ENCODE measurements around the gene HNRNPDL.

Gene HNRNPDL

DNA sequence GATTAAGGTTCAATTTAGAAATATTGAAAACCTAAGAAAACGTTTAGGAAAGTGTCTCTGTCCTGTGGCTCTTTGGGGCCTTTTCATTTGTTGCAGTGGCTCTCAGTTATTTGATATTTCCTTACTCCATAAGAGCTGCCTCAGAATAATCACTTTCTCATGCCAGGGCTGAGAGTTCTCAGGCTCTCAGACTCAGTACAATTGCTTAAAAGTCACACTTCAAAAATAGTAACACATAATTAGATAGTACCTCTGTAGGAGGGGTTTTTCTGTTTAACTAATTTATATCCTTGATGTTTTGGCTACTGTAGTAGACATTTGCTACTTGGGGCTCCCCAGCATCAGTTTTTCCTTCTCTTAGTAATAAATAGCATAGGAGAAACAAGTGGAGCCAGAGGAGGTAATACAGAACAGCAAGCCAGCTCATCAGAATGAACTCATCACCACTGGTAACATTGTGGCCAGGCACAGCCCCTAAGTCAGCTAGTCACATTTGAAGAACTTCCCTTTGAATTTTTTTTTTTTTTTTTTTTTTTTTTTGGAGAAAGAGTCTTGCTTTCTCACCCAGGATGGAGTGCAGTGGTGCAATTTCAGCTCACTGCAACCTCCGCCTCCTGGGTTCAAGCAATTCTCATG, 48.5 kb downstream of the HNRNPDL start:
- DNase-seq: no peak

DNA sequence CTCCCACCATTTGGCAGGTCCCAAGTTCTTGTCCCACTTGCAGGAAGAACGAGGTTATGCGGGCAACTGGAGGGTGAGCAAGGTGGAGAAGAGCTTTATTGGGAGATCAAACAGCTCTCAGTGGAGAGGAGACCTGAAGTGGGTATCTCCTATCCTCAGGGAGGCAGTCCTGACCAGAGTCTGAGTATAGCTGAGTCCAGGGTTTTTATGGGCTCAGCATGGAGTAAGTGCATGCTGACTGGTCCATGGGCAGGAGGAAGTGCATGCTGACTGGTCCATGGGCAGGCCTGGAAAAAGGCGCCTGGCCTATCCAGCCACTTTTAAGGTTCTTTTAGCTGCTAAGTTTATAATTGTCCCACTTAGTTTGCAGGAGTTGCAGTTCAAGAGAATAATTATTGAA, 49.0 kb downstream of the HNRNPDL start:
- DNase-seq: no peak

DNA sequence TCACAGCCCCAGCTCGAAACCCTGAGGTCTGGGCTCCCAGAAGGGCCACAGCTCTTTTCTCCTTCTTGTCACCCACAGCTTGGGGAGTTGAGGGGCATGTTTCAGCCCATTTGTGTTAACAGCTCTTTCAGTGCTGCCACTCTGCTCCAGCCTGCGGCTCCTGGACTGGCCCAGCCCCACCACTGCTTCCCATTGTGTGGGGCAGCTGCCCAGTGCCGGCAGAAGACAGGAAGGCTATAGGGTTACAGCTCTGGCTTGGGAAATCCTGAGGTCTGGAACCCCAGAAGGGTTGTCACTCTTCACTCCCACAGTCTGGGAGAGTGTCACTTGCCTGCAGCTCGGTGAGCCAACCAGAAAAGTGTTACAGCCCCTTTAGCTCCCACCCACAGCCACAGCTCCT, 49.4 kb downstream of the HNRNPDL start:
- DNase-seq: no peak

DNA sequence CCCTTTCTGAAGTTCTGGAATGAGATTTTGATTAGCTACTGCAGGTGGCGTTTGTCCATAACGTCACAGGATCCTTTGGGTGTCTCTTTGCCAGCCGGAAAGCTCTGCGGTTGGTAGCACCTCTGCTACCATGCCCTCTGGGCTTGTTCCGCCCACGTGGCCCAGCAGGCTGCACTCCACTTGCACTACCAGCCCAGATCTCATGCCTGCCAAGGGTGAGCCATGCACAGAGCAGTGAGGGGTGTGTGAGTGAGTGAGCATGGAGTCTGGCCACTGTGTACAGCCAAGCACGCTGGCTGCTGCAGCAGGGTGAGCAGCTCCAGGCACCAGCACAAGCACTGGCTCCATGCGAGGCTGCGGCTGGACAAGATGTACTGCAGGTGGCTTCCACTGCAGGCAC, 49.9 kb downstream of the HNRNPDL start:
- no peak for DNase-seq

DNA sequence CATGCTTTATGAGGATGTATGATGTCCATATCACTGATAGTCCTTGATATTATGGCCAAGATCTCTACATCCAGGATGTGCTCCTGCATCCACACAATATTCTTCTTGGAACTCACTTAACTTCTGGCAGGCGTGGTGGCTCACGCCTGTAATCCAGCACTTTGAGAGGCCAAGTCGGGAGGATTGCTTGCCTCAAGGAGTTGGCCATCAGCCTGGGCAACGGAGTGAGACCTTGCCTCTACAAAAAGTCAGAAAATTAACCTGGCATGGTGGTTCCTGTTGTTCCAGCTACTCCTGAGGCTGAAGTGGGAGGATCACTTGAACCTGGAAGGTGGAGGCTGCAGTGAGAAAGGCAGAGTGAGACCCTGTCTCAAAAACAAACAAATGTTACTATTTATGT, 54.2 kb downstream of the HNRNPDL start:
- no peak for DNase-seq

DNA sequence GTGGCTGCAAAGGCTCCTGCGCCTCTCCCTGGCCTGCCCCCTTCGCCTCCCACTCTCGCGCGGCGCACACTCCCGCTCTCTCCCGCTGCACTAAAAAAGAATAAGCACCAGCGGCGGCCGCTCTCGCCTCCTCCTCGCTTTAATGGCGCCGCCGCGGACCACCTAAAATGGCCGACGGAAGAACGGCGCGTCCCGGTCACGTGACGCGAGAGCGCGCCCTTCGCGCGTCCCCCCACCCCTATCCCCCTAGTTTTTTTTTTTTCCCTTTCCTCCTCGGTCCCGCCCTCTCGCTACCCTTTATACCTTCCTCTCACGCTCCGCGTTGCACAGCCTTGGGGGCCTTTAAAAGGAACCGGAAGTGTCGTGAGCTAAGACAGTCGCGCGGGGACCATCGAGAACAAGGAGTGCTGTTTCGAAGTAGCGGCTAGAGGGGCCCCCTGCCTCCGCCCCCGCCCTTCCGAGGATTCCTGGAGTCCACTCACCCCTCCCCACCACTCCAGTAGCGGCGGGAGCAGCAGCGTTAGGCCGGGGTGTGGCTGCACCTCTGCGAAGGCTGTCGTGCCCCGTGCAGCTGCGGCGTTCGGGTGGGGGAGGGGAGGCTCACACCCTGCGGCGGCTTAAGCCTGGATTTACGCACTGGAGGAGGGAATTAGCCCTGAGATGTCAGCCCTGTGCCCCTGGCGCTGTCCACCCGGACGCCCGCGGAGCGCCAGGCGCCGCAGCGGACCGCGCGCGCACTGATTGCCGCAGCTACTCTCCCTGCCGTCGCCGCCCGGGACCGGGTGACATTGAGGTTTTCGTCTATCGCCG, 56.2 kb downstream of the HNRNPDL start, which contains the start of gene HNRNPD:
TSS of gene HNRNPD (minus strand) at position 176 of the 810 bp plus-strand sequence. CDS start 313 bp downstream, outside the sequence.
- DNase-seq: peak; percentile 99

DNA sequence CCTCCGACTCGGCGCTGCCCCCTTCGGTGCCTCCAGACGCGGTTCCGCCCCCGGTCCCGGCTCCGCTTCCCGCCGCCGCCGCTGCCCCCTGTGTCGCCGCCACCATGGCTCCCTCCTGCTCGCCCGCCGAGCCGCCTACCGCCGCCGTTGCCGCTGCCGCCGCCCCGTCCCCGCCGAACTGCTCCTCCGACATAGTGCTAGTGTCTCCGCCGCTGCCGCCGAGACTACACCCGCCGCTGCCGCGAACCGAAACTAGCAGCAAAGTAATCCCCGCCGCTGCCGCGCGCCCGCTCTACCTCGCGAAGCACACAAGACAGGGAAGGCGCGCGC, 56.8 kb downstream of the HNRNPDL start:
- DNase-seq: no peak
